Activated naive CD4-positive, alpha-beta T cell treated with Interleukin-2 at 50 U/mL for 16 hours (primary cell): Measurements from ENCODE around the gene KLHDC4.
"Not testable (repeated sequence)": the region's sequence is repeated elsewhere in the genome, so short reads cannot be mapped to it uniquely, and the experiment has no call there.

Source experiments
- DNase-seq: peaks from one replicate; pipeline ENCODE4 v3.0.0-alpha.2; 2020

Gene KLHDC4

GRCh38 chr16:87741700-87742415, 23.9 kb downstream of the KLHDC4 start:
- no peak for DNase-seq

- DNase-seq: no peak
These were observed 24.8 kb downstream of the KLHDC4 start for GRCh38 chr16:87740909-87741424.

GRCh38 chr16:87740441-87740840, 25.3 kb downstream of the KLHDC4 start:
- no peak for DNase-seq

GRCh38 chr16:87739801-87740200, 26.0 kb downstream of the KLHDC4 start:
- no peak for DNase-seq

- no peak for DNase-seq
These were observed 29.8 kb downstream of the KLHDC4 start for GRCh38 chr16:87736008-87736382.

- DNase-seq: no peak
These were observed 30.3 kb downstream of the KLHDC4 start for GRCh38 chr16:87735270-87736007.

- DNase-seq: no peak
These were observed 31.1 kb downstream of the KLHDC4 start for GRCh38 chr16:87734644-87735043.

- DNase-seq: peak; percentile 4
These were observed 32.6 kb downstream of the KLHDC4 start for GRCh38 chr16:87733190-87733589.

GRCh38 chr16:87731607-87732006, 34.2 kb downstream of the KLHDC4 start:
- no peak for DNase-seq

GRCh38 chr16:87729266-87729954, 36.4 kb downstream of the KLHDC4 start:
- no peak for DNase-seq

- DNase-seq: no peak
These were observed 37.8 kb downstream of the KLHDC4 start for GRCh38 chr16:87728026-87728425.

GRCh38 chr16:87727346-87727745, 38.4 kb downstream of the KLHDC4 start:
- no peak for DNase-seq

GRCh38 chr16:87726577-87726976, 39.2 kb downstream of the KLHDC4 start:
- DNase-seq: not testable (repeated sequence)

- DNase-seq: no peak
These were observed 40.1 kb downstream of the KLHDC4 start for GRCh38 chr16:87725596-87726235.

- no peak for DNase-seq
These were observed 41.1 kb downstream of the KLHDC4 start for GRCh38 chr16:87724490-87725291.

- DNase-seq: no peak
These were observed 42.6 kb downstream of the KLHDC4 start for GRCh38 chr16:87723226-87723623.

- DNase-seq: no peak
These were observed 43.1 kb downstream of the KLHDC4 start for GRCh38 chr16:87722590-87723225.

- no peak for DNase-seq
These were observed 43.9 kb downstream of the KLHDC4 start for GRCh38 chr16:87721622-87722585.

- DNase-seq: no peak
These were observed 45.3 kb downstream of the KLHDC4 start for GRCh38 chr16:87720446-87720845.

- not testable (repeated sequence) for DNase-seq
These were observed 47.0 kb downstream of the KLHDC4 start for GRCh38 chr16:87718831-87719230.

- no peak for DNase-seq
These were observed 50.1 kb downstream of the KLHDC4 start for GRCh38 chr16:87715658-87716057.
